NCI-H510A (cell line): ENCODE results near the gene SLAMF9.

Experiments used
- DNase-seq: peaks from one replicate; lab custom pipeline; 2025; lab: John Stamatoyannopoulos, UW

The SLAMF9 gene

GRCh38 chr1:159932296-159933285, 21.4 kb downstream of the SLAMF9 start:
- DNase-seq = no peak

GRCh38 chr1:159931795-159932173, 22.3 kb downstream of the SLAMF9 start:
- DNase-seq = no peak

- DNase-seq = no peak
Measured at GRCh38 chr1:159931101-159931794, 22.8 kb downstream of the SLAMF9 start.

GRCh38 chr1:159930634-159931033, 23.4 kb downstream of the SLAMF9 start:
- DNase-seq = no peak

GRCh38 chr1:159930216-159930615, 23.8 kb downstream of the SLAMF9 start:
- DNase-seq = no peak

- no peak for DNase-seq
Measured at GRCh38 chr1:159929155-159930051, 24.6 kb downstream of the SLAMF9 start.

- DNase-seq = no peak
Measured at GRCh38 chr1:159928491-159929050, 25.5 kb downstream of the SLAMF9 start.

GRCh38 chr1:159927849-159928431, 26.1 kb downstream of the SLAMF9 start:
- DNase-seq = no peak

- no peak for DNase-seq
Measured at GRCh38 chr1:159927211-159927848, 26.7 kb downstream of the SLAMF9 start.

GRCh38 chr1:159925719-159926078, 28.3 kb downstream of the SLAMF9 start:
- DNase-seq = no peak

- DNase-seq = peak; percentile 71
Measured at GRCh38 chr1:159924791-159925718, 29.0 kb downstream of the SLAMF9 start, which contains the start of gene TAGLN2. Gene TAGLN2, minus strand, starts transcription at chr1:159925507. Its CDS starts 4,998 bp downstream, at chr1:159920509.

- no peak for DNase-seq
Measured at GRCh38 chr1:159924025-159924790, 29.8 kb downstream of the SLAMF9 start.

- DNase-seq = peak; percentile 72
Measured at GRCh38 chr1:159923203-159924024, 30.6 kb downstream of the SLAMF9 start.

- no peak for DNase-seq
Measured at GRCh38 chr1:159922511-159923202, 31.4 kb downstream of the SLAMF9 start.

GRCh38 chr1:159921700-159922504, 32.1 kb downstream of the SLAMF9 start:
- no peak for DNase-seq

GRCh38 chr1:159921251-159921650, 32.8 kb downstream of the SLAMF9 start:
- DNase-seq = no peak

- no peak for DNase-seq
Measured at GRCh38 chr1:159920651-159921050, 33.4 kb downstream of the SLAMF9 start.
